ENCODE data around the gene FOXJ1.

The FOXJ1 gene

DNA sequence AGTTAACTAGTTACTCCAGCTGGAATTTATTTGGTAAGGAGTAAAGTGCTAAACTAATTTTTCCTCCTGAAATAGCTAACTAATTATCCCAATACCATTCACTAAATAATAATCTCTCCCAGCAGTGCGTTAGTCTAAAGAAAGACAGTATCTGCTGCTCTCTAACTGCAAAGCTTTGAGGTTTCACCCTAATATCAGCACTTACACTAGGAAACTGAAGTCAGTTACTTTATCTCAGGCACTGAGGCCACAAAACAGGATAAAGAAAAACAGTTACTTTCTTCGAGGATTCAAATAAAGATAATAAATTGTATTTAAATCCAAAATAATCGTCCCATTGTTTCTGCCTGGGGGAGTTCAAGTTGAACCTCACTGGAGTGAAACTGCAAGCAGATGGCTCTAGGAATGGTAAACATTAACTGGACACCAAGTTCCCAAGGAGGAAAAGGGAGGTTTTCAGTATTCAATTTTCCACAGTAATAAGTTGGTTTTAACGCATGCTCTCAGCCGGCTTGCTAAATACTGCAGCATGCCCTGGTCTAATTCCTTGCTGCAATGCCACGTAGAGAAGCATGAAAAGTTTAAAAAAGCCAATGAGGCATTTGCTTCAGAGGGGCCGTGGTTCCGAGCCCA lies 20.0 kb upstream of the FOXJ1 start:
- DNase-seq: no peak

DNA sequence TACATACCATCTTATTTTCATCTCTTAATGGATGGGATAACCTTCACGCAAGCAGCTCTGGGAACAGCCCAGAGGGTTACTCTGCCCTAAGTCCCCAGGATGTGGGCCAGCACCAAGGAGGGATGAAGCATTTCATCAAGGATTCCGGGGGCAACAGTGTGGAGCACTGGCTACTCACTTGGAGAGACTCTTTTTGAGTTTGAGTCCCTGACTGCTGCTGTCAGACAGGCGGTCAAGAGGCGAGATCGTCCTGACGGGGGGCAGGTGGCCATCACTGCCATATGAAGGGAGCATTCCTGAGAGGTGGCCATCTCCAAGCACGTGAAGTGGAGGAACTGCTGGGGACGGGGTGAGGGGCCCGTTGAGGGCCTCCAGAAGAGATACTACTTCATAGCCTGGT lies 18.1 kb upstream of the FOXJ1 start:
- no peak for DNase-seq

DNA sequence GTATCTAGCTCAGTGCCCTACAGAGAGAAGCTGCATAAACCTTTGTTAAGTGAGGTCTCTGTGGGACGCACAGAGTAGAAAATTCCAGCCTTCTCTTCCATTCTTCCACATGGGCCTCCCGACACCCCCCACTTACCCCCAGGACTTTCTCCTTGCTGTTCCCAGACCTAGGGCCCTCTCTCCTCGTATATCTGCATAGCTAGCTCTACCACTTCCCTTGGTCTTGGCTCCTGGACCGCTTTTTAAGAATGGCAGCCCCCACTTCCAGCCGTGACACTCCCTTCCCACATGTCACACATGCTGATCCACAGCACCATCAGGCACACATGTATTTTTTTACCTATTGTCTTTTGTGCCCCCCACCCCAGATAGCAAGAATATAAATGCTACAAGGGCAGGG lies 16.7 kb upstream of the FOXJ1 start:
- no peak for DNase-seq

GRCh38 chr17:76156662-76156991 lies 15.6 kb upstream of the FOXJ1 start:
- DNase-seq: no peak

DNA sequence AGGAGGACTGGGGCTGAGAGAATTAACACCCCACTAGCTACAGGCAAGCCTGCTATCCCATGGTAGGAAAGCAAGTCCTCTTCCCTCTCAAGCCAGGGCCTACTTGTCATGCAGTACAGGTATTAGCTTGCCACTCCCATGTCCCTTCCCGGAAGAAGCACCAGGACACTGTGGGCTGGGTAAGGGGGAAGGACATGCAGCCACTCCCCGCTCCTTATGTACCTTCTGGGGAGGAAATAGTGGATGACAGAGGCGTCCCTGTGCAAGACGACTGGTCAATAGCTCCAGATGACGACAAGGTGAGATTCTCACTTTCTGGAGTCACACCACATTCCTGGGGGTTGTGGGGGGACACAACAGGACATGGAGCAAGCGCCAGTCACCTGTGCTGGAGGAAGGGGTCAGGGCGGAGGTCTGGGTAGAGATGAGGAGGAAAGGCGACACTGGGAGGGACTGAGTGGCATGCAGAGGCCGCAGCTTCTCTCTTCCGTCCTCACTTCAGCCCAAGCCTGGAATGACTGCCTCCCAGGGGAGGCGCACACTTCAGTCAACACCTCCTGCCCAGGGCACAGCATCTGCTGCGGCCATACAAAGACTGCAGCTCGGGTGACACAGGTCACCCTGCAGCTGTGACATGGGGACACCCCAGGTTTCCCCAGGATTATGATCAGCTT lies 15.1 kb upstream of the FOXJ1 start:
- DNase-seq: no peak

DNA sequence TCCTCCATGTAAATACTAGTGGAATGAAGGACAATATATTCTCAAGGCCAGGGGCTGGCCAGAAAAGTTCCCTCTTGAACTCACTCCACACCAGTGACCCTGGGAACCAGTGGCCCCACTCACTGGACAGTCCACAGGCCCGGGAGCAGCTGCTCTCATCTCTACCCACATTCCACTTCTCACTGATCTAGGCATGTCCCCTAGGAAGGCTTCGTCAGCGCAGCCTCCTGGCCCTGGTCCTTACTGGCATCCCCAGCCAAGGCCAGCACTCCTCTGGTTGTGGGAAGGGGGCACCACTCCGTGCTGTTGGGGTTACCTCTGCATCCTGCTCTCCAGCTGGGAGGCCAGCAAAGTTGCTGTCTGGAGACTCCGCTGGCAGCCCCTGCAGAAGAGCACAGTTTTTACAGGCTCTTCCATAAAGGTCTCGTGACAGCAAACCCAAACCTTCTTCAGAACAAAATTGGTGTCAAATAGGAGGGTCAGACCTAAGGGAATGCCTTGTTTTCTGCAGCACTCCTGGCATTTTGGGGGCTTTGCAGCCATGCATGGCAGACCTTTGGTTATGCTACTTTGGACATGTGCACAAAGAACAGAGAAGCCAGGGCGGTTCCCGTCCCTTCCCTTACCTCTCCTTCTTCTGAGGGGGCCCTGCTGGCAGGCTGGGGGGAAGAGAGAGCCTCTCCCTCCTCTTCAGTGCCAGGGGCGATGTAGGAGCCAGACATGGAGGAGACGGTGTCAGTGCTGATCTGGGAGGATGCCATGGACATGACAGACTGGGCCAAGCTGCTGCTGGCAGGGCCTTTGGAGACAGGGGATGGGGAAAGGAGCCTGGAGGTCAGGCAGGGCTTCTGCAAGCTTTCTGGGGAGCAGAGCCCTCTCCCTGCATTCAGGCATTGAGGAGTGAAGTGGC lies 14.1 kb upstream of the FOXJ1 start:
- no peak for DNase-seq

GRCh38 chr17:76154292-76154691 lies 13.2 kb upstream of the FOXJ1 start:
- no peak for DNase-seq

DNA sequence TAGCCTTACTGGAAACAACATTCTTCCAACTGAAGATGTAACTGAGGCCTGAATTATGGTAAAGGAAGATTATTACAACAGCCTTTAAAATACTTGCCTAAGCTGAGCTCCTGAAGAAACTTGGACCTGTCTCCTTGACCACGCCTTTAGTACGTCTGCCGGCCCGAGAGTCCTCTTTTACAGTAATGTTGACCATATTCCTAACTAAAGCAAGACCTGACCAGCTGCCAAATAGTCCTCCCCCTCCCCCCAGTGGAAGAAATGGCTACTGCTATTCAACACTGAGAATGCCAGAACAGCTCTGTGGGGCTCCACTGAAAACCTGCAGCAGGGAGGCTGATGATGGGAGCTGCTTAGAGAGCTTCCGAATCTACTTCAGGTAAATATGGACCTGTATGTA lies 12.6 kb upstream of the FOXJ1 start:
- DNase-seq: no peak

DNA sequence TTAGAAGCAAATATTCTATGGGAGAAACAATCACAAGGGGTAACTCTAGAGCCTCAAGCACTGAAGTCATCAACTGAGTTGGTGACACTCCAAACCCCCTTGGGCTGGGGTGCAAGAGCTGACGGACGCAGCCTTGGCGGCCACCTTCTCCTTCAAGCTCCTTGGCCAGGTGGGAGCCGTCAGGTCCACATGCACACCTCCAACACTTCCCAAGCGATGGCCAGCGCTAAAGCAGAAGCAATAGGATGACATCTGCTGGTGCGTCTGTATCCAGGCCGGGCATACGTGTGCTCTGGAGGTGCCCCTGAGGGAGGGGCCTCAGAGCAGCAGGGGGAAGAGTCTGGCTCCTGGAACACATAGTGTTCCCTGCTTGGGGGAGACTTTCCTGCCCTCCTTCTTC lies 12.2 kb upstream of the FOXJ1 start:
- DNase-seq: no peak

- DNase-seq: no peak
Measured at GRCh38 chr17:76152591-76152990, 11.5 kb upstream of the FOXJ1 start.

DNA sequence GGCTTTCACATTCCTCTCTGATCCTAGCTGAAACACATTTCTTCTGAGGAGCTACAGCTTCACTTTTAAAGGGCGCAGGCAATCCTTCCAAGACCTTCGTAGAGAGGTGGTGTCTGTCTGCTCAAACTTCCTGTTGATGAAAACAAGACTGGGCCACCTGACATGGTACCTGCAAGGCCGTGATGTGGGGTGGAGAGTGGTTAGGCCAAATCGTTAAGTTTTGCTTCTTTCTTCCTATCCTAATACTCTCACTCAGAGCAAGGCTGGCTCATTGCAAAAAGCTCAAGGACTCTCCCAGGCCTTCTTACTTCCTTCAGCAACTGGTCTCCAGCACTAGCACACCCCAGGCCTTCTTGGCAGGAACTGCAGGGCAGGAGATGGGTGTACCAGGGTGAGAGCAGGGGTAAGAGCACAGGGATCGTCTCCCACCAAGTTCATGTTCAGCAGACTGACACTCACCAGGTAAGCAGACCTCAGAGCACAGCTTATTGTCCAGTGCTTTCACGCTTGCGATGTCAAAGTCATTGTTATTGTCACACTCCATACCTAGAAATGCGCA lies 10.9 kb upstream of the FOXJ1 start:
- no peak for DNase-seq

GRCh38 chr17:76150712-76151622 lies 9.9 kb upstream of the FOXJ1 start:
- peak; percentile 69 for DNase-seq

GRCh38 chr17:76149214-76149613 lies 8.2 kb upstream of the FOXJ1 start:
- DNase-seq: no peak

- DNase-seq: no peak
Measured at GRCh38 chr17:76148015-76148326, 6.9 kb upstream of the FOXJ1 start.

DNA sequence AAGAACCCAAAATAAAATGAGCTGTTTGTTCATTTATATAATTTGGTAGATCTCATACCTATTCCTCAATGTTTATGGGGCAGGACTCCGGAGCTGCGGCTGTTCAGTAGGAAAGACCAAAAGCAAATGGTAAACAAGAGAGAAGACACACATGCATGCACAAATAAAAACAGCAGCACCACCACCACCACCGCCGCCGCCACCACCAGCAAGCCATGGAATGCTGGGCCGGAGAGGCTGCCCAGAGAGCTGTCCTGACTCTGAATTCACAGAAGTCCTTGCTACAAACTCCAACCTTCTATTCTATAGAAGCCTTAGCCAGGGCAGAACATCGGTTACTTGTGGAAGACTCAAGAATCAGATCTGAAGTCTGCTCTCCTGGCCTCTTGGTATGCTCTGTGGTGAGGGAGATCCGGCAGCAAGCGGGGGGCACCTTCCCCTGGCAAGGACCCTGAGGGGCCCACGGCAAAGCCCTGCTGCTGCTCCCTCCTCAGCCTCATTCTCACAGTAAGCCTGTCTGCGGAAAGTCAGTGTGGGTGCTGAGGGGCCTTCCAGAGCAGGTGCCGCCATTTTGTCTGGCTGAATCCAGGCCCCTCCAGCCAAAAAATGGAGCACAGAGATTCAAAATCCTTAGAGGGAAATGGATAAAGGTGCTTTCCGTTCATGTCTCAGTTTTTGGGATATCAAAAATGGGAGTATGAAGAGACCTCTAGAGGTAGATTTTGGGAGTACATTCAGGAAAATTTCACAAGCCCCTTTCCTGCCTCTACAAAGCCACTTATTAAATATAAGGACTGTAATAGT lies 6.4 kb upstream of the FOXJ1 start:
- DNase-seq: no peak

DNA sequence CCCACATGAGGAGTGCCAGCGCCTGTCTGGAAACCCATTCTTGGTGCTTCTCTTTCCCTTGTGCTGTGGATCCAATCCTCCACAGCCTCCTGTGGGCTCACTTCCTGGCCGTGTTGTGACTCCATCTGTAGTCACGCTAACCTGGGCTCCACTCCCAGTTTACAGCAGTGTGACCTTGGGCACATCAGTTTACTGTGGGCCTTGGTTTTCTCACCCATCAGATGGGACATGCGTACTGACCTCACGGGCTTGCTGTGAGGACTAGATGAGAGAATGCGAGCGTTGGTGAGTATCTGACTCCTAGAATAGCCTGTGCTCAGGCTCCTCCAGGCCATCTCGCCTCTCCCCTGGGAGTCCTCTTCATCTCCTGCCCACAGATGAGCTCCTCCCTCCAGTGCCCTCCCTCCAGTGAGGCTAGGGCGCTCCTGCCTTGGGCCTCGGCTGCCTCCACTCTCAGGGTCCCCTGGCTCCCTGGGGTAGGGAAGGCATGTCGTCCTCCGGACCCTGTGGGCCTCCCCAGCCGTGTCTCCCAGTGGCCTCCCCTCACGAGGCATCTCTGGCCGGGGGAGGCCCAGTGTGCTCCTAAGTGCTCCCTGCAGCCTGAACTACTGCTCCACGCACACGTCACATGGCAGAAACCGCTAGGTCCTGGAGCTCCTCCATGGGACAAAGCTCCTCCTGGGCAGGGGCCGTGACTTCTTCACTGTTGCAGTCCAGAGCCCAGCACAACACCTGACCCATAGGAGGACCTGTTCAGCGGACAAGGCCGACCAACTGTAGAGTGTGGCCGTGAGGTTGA lies 5.2 kb upstream of the FOXJ1 start:
- DNase-seq: no peak

- no peak for DNase-seq
Measured at GRCh38 chr17:76145231-76146052, 4.4 kb upstream of the FOXJ1 start.

DNA sequence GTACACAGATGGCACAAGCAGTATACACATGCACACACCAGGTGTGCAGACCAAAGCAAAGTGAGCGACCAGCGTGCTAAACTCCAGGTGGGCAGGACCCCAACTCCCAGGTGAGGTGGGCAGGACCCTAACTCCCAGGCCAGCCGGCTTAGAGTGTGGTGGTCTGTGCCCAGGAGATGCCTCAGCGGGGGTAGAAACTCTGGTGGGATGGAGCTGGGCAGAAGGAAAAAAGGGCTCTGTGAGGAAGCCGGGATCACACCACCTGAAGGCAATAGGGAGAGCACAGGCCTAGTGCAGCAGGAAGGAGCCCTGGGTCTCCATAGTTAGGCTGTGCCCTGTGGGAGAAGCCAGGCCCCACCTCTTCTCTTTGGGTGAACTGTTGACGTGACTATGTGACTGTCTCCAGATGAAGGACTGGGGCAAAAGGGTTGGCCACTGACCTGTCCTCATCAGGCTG lies 1.6 kb upstream of the FOXJ1 start:
- no peak for DNase-seq

DNA sequence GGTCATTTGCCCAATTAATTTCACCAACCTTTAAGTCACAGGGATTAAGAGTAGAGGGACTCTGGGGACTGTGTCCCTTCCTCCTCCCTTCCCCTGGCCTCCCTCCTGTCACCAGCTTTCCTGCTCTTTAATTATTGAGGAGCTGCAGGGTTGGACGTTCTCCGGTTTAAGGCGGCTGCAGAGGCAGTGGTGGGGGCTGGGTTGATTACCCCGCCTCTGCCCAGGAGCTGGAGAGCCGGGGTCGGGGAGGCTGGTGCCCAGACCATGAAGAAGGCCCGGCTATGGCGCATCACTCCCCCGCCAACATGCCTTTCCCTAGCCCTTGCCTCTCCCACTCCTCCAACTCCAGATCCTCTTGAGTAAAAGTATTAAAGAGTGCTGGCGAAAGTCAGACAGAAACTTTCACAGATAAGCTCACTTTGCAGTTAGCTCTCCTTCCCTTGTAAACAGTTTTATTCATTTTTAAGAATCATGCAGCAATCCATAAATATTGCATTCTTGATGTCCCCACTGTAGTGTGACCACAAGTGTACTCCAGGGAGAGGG lies 1.1 kb upstream of the FOXJ1 start:
- DNase-seq: no peak
